Right atrium auricular region (tissue), 2 donors: ENCODE results near the gene MNT. TPM values are rescaled to one million over a fixed set of nuclear protein-coding genes. Genes with fewer than 3 reads are reported as not detected.
"Not testable (repeated sequence)": the region's sequence is repeated elsewhere in the genome, so short reads cannot be mapped to it uniquely, and the experiment has no call there.

ENCODE experiments used
- DNase-seq: peaks from one replicate; pipeline ENCODE4 v3.0.0-alpha.2; 2019; ENCODE audit warnings: low spot score
- H3K27ac ChIP-seq, 2 donors: fragments of 200-600 bp; sonication (generic); 1 replicate in 1 of 2; 2 replicates in 1 of 2; pipeline ENCODE4 v1.5.1; 2016 to 2019
- H3K27me3 ChIP-seq, 2 donors: fragments of 200-600 bp; sonication (generic); one replicate each; pipeline versions ENCODE4 v1.5.1 to v1.6.0; 2017 to 2019
- H3K36me3 ChIP-seq: fragments of 200-600 bp; sonication (generic); one replicate; pipeline ENCODE4 v1.5.1; 2016
- H3K4me1 ChIP-seq, 2 donors: fragments of 200-600 bp; sonication (generic); one replicate each; pipeline versions ENCODE4 v1.5.1 to v1.6.0; 2017 to 2019
- H3K4me3 ChIP-seq, 2 donors: fragments of 200-600 bp; sonication (generic); 1 replicate in 1 of 2; 2 replicates in 1 of 2; pipeline ENCODE4 v1.5.1; 2017 to 2019; ENCODE audit warnings: mild to moderate bottlenecking in 1 of 2, moderate library complexity in 1 of 2
- H3K9me3 ChIP-seq, 2 donors: fragments of 200-600 bp; sonication (generic); one replicate each; pipeline ENCODE4 v1.5.1; 2019
- CTCF ChIP-seq, 2 donors: fragments of 200-600 bp; sonication (generic); IDR thresholded peaks; one replicate each; pipeline ENCODE4 v1.5.1; 2019; ENCODE audit warnings: antibody characterized with exemption in 2 of 2
- total RNA-seq, 2 donors: library from RNA; depleted of rRNA; stranded (reverse); fragments of >200 nt; gene quantifications; one replicate each; pipeline ENCODE4 v1.1.0, GENCODE V29; 2016

Gene MNT, protein sequence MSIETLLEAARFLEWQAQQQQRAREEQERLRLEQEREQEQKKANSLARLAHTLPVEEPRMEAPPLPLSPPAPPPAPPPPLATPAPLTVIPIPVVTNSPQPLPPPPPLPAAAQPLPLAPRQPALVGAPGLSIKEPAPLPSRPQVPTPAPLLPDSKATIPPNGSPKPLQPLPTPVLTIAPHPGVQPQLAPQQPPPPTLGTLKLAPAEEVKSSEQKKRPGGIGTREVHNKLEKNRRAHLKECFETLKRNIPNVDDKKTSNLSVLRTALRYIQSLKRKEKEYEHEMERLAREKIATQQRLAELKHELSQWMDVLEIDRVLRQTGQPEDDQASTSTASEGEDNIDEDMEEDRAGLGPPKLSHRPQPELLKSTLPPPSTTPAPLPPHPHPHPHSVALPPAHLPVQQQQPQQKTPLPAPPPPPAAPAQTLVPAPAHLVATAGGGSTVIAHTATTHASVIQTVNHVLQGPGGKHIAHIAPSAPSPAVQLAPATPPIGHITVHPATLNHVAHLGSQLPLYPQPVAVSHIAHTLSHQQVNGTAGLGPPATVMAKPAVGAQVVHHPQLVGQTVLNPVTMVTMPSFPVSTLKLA
- total RNA-seq: 1 to 10 TPM; 3.7 to 7.7 TPM

DNA sequence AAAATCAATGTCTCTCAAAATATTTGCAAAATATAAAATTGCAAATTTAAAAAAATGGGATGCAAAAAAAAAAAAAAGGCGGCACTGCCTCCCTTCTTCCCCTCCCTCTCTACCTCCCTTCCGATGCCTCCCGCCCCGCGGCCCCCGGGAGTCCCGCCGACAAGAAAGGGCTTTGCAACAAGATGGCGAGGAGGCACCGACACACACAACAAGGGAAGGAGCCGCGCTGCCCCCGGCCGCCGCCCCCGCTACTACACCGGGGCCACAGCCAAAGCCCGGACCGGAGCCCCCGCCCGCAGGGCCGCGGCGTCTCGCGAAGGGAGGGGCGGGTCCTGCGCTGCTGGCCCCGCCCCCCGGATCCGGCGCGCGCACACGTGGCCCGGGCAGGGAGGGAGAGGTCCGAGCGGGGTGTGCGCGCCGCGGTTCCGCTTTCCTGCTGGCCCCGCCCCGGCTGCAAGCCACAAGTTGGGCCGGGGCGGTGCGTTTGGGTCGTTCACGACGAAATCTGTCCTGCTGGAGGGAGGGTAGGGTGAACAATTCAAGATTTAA lies at the start of gene MNT:
TSS of gene MNT (minus strand) at position 184 of the 549 bp plus-strand sequence. CDS start 348 bp downstream, outside the sequence.
- H3K27ac ChIP-seq: peak within 1 kb of the TSS; percentile 99 to 100
- TF ChIP-seq CTCF (IDR thresholded peaks at IDR 0.05): no peak
- DNase-seq: peak; percentile 97
- H3K36me3 ChIP-seq: no peaks in the 10 kb centered on the region
- peaks cover 0 to 69% of the 10 kb centered on the region in 2 donors for H3K4me1 ChIP-seq
- no peaks in the 10 kb centered on the region for H3K27me3 ChIP-seq
- no peaks in the 10 kb centered on the region for H3K9me3 ChIP-seq
- H3K4me3 ChIP-seq: peak within 1 kb of the TSS; percentile 82 to 90

GRCh38 chr17:2450016-2450650 lies 49.3 kb upstream of the MNT start:
- Histone ChIP-seq H3K27me3 (no peaks in the 10 kb centered on the region), H3K36me3 (peaks cover 7% of the 10 kb centered on the region), H3K4me3 (no peak overlapping the region), H3K4me1 (peaks cover 0 to 6% of the 10 kb centered on the region in 2 donors), H3K9me3 (no peaks in the 10 kb centered on the region), H3K27ac (no peak overlapping the region)
- TF ChIP-seq CTCF (IDR thresholded peaks at IDR 0.05): no peak
- DNase-seq: no peak

GRCh38 chr17:2449486-2449885 lies 48.6 kb upstream of the MNT start:
- H3K36me3 ChIP-seq: peaks cover 7% of the 10 kb centered on the region
- H3K27me3 ChIP-seq: no peaks in the 10 kb centered on the region
- peaks cover 0 to 6% of the 10 kb centered on the region in 2 donors for H3K4me1 ChIP-seq
- H3K4me3 ChIP-seq: no peak overlapping the region
- no peak for DNase-seq
- no peak for TF ChIP-seq CTCF (IDR thresholded peaks at IDR 0.05)
- no peaks in the 10 kb centered on the region for H3K9me3 ChIP-seq
- H3K27ac ChIP-seq: no peak overlapping the region

GRCh38 chr17:2447479-2447878 lies 46.6 kb upstream of the MNT start:
- H3K36me3 ChIP-seq, H3K4me3 ChIP-seq, H3K9me3 ChIP-seq, DNase-seq, H3K27me3 ChIP-seq, H3K27ac ChIP-seq, H3K4me1 ChIP-seq: not testable (repeated sequence)

GRCh38 chr17:2445638-2446037 lies 44.8 kb upstream of the MNT start:
- no peaks in the 10 kb centered on the region for H3K9me3 ChIP-seq
- H3K36me3 ChIP-seq: peaks cover 7% of the 10 kb centered on the region
- no peak overlapping the region for H3K4me3 ChIP-seq
- no peak overlapping the region for H3K27ac ChIP-seq
- no peak for DNase-seq
- H3K27me3 ChIP-seq: no peaks in the 10 kb centered on the region
- no peak for TF ChIP-seq CTCF (IDR thresholded peaks at IDR 0.05)
- H3K4me1 ChIP-seq: peaks cover 0 to 6% of the 10 kb centered on the region in 2 donors

GRCh38 chr17:2444382-2444781 lies 43.5 kb upstream of the MNT start:
- Histone ChIP-seq H3K27ac (no peak overlapping the region), H3K27me3 (no peaks in the 10 kb centered on the region), H3K4me1 (peaks cover 0 to under 1% of the 10 kb centered on the region in 2 donors), H3K36me3 (peaks cover 7% of the 10 kb centered on the region), H3K4me3 (no peak overlapping the region), H3K9me3 (no peaks in the 10 kb centered on the region)
- no peak for TF ChIP-seq CTCF (IDR thresholded peaks at IDR 0.05)
- no peak for DNase-seq
